SK-N-SH treated with all-trans-retinoic acid at 6 μM for 48 hours (cell line): ENCODE measurements around the gene NUP214.
"Not testable (repeated sequence)": the region's sequence is repeated elsewhere in the genome, so short reads cannot be mapped to it uniquely, and the experiment has no call there.

Source experiments
- ATAC-seq: fragments of 200-7000 bp; cut with Tn5 transposase; 3 replicates; pipeline ENCODE4 v1.9.1; 2020; ENCODE audit warnings: mild to moderate bottlenecking, moderate library complexity
- ARNTL ChIP-seq: fragments of 450-650 bp; formaldehyde crosslinking; IDR thresholded peaks from 2 replicates; pipeline ENCODE4 v1.5.0; 2020; ENCODE audit warnings: low read depth, mild to moderate bottlenecking, moderate library complexity, borderline replicate concordance
- BACH2 ChIP-seq: fragments of 250-450 bp; sonication (Bioruptor Pico); IDR thresholded peaks from 2 replicates; pipeline ENCODE4 v1.9.0; 2021; ENCODE audit warnings: mild to moderate bottlenecking, borderline replicate concordance
- CREB5 ChIP-seq: fragments of 250-450 bp; sonication (Bioruptor Pico); IDR thresholded peaks from 2 replicates; pipeline ENCODE4 v1.5.1; 2020; ENCODE audit warnings: low read depth, mild to moderate bottlenecking, moderate library complexity
- CSRNP3 ChIP-seq: fragments of 250-450 bp; sonication (Bioruptor Pico); IDR thresholded peaks from 2 replicates; pipeline ENCODE4 v1.5.1; 2021; ENCODE audit warnings: mild to moderate bottlenecking, moderate library complexity
- ESRRG ChIP-seq: fragments of 250-450 bp; sonication (Bioruptor Pico); IDR thresholded peaks from 2 replicates; pipeline ENCODE4 v1.6.1; 2021; ENCODE audit warnings: mild to moderate bottlenecking
- GLIS3 ChIP-seq: fragments of 250-450 bp; sonication (Bioruptor Pico); IDR thresholded peaks from 2 replicates; pipeline ENCODE4 v1.5.0; 2020; ENCODE audit warnings: mild to moderate bottlenecking, moderate library complexity
- ISL1 ChIP-seq: fragments of 250-450 bp; sonication (Bioruptor Pico); IDR thresholded peaks from 2 replicates; pipeline ENCODE4 v2.1.2; 2022; ENCODE audit warnings: mild to moderate bottlenecking, moderate library complexity
- OSR1 ChIP-seq: fragments of 250-450 bp; sonication (Bioruptor Pico); IDR thresholded peaks from 2 replicates; pipeline ENCODE4 v1.8.0; 2022; ENCODE audit warnings: moderate library complexity, mild to moderate bottlenecking, inconsistent platforms
- PPARA ChIP-seq: fragments of 250-450 bp; sonication (Bioruptor Pico); IDR thresholded peaks from 2 replicates; pipeline ENCODE4 v1.5.0; 2020; ENCODE audit warnings: mild to moderate bottlenecking, borderline replicate concordance
- RARB ChIP-seq: fragments of 250-450 bp; sonication (Bioruptor Pico); IDR thresholded peaks from 2 replicates; pipeline ENCODE4 v1.8.0; 2021; ENCODE audit warnings: mild to moderate bottlenecking, moderate library complexity
- SNAI2 ChIP-seq: fragments of 250-450 bp; sonication (Bioruptor Pico); IDR thresholded peaks from 2 replicates; pipeline ENCODE4 v1.5.0; 2020; ENCODE audit warnings: mild to moderate bottlenecking, moderate library complexity
- TCF4 ChIP-seq: fragments of 250-450 bp; sonication (Bioruptor Pico); IDR thresholded peaks from 2 replicates; pipeline ENCODE4 v1.8.0; 2021; ENCODE audit warnings: mild to moderate bottlenecking, moderate library complexity, borderline replicate concordance
- TOX ChIP-seq: fragments of 250-450 bp; sonication (Bioruptor Pico); IDR thresholded peaks from 2 replicates; pipeline ENCODE4 v1.8.0; 2021; ENCODE audit warnings: mild to moderate bottlenecking, moderate library complexity, borderline replicate concordance
- TSHZ2 ChIP-seq: fragments of 250-450 bp; sonication (Bioruptor Pico); IDR thresholded peaks from 2 replicates; pipeline ENCODE4 v1.5.0; 2020; ENCODE audit warnings: mild to moderate bottlenecking, moderate library complexity
- ZC3H10 ChIP-seq: fragments of 250-450 bp; sonication (Bioruptor Pico); IDR thresholded peaks from 2 replicates; pipeline ENCODE4 v1.5.1; 2021; ENCODE audit warnings: mild to moderate bottlenecking, moderate library complexity
- ZFP30 ChIP-seq: fragments of 450-650 bp; formaldehyde crosslinking; IDR thresholded peaks from 2 replicates; pipeline ENCODE4 v1.5.0; 2022; ENCODE audit warnings: mild to moderate bottlenecking, moderate library complexity
- ZNF565 ChIP-seq: fragments of 450-650 bp; formaldehyde crosslinking; conservative IDR thresholded peaks from 2 replicates; pipeline ENCODE4 v1.5.0; 2020; ENCODE audit warnings: low read depth, mild to moderate bottlenecking, moderate library complexity
- ZNF70 ChIP-seq: fragments of 450-650 bp; formaldehyde crosslinking; IDR thresholded peaks from 2 replicates; pipeline ENCODE4 v1.5.0; 2020; ENCODE audit warnings: mild to moderate bottlenecking, moderate library complexity
- ZNF8 ChIP-seq: fragments of 450-650 bp; formaldehyde crosslinking; IDR thresholded peaks from 2 replicates; pipeline ENCODE4 v1.5.0; 2020; ENCODE audit warnings: mild to moderate bottlenecking, moderate library complexity
- TF ChIP-seq, protein P1 (sequence below): fragments of 250-450 bp; sonication (Bioruptor Pico); IDR thresholded peaks from 2 replicates; pipeline ENCODE4 v1.8.0; 2021; ENCODE audit warnings: low read depth, mild to moderate bottlenecking, moderate library complexity, borderline replicate concordance
- TF ChIP-seq, protein P2 (sequence below): fragments of 250-450 bp; sonication (Bioruptor Pico); IDR thresholded peaks from 2 replicates; pipeline ENCODE4 v1.8.0; 2020; ENCODE audit warnings: mild to moderate bottlenecking, moderate library complexity, borderline replicate concordance

NUP214 gene

DNA sequence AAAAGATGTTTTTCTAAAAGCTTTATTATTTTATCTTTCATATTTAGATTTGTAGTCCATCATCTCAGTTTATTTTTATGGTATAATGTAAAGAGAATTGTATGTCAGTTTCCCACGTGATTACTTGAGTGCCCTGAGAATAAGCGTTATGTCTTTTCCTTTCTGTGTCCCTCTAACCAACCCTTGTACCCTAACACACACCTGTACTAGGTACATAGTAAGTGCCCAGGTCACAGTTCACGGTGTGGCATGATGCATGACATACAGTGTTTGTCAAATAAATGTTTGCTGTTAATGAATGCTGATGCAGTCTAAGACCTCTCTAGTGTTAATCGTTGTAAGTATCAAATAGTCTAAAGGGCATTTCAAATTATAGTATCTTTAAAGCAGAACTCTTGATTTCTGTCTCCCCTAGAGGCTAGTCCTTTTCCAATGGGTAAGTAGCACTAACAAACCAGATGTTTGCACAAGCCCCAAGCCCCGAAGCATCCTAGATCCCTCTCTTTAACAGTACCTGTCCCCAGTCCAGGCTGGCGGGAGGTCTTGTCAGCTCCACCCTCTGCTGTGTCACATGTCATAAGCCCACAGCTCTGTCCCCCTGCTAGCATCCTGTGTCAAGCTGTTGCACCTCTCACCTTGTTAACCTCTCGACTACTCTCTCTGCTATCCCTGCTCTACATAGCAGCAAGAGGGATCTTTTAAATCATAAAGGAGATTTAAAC lies 23.7 kb downstream of the NUP214 start:
- no peak for TF ChIP-seq ISL1 (CRISPR knock-in tag)
- TF ChIP-seq BACH2 (CRISPR knock-in tag) = no peak
- no peak for TF ChIP-seq ZNF565 (CRISPR knock-in tag)
- no peak for ATAC-seq

GRCh38 chr9:131149688-131150053 lies 24.3 kb downstream of the NUP214 start:
- no peak for ATAC-seq
- TF ChIP-seq ZNF70 = no peak
- no peak for TF ChIP-seq TSHZ2 (CRISPR knock-in tag)
- TF ChIP-seq, protein P1, sequence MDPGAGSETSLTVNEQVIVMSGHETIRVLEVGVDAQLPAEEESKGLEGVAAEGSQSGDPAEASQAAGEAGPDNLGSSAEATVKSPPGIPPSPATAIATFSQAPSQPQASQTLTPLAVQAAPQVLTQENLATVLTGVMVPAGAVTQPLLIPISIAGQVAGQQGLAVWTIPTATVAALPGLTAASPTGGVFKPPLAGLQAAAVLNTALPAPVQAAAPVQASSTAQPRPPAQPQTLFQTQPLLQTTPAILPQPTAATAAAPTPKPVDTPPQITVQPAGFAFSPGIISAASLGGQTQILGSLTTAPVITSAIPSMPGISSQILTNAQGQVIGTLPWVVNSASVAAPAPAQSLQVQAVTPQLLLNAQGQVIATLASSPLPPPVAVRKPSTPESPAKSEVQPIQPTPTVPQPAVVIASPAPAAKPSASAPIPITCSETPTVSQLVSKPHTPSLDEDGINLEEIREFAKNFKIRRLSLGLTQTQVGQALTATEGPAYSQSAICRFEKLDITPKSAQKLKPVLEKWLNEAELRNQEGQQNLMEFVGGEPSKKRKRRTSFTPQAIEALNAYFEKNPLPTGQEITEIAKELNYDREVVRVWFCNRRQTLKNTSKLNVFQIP = no peak
- TF ChIP-seq, protein P2, sequence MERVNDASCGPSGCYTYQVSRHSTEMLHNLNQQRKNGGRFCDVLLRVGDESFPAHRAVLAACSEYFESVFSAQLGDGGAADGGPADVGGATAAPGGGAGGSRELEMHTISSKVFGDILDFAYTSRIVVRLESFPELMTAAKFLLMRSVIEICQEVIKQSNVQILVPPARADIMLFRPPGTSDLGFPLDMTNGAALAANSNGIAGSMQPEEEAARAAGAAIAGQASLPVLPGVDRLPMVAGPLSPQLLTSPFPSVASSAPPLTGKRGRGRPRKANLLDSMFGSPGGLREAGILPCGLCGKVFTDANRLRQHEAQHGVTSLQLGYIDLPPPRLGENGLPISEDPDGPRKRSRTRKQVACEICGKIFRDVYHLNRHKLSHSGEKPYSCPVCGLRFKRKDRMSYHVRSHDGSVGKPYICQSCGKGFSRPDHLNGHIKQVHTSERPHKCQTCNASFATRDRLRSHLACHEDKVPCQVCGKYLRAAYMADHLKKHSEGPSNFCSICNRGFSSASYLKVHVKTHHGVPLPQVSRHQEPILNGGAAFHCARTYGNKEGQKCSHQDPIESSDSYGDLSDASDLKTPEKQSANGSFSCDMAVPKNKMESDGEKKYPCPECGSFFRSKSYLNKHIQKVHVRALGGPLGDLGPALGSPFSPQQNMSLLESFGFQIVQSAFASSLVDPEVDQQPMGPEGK = no peak

DNA sequence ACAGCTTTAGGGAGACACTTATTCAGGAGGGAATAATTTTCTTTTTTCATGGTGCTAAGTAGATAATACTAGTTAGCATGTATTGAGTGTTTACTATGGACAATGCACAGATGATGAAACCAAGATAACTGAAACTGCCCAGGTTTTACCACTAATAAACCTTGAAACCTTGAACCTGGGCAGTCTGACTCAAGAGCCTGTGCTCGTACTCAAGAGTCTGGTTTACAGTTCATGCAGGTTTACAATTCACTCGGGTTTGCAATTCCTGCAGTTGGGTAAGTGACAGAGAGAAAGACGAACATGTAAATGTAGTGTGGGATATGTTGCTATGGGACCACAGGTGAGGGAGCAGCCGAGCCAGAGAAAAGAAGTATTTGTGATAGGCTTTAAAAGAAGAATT lies 28.2 kb downstream of the NUP214 start:
- ATAC-seq = no peak
- TF ChIP-seq ZNF565 (CRISPR knock-in tag) (no peak), OSR1 (CRISPR knock-in tag) (no peak), ZFP30 (CRISPR knock-in tag) (no peak), PPARA (no peak), ARNTL (CRISPR knock-in tag) (no peak), TCF4 (CRISPR knock-in tag) (no peak), ZC3H10 (CRISPR knock-in tag) (no peak), CSRNP3 (CRISPR knock-in tag) (no peak), CREB5 (CRISPR knock-in tag) (no peak), GLIS3 (CRISPR knock-in tag) (no peak), ESRRG (no peak), TSHZ2 (CRISPR knock-in tag) (no peak), ZNF8 (CRISPR knock-in tag) (no peak), SNAI2 (no peak), ISL1 (CRISPR knock-in tag) (no peak), RARB (CRISPR knock-in tag) (no peak), TOX (CRISPR knock-in tag) (no peak), BACH2 (CRISPR knock-in tag) (no peak)
- TF ChIP-seq, protein P1 = no peak
- TF ChIP-seq, protein P2 = no peak

DNA sequence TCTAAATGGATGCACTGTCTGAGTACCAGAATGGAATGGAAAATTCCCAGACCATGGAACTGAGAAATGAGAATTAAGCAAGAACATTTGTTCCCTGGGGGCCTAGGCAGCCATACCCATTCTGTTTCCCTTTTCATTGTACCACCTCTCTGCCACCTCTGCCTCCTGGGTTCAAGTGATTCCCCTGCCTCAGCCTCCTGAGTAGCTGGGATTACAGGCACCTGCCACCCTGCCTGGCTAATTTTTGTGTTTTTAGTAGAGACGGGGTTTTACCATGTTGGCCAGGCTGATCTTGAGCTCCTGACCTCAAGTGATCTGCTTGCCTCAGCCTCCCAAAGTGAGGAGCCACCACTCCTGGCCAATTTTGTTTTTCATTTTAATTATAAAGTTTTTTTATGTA lies 33.3 kb downstream of the NUP214 start:
- not testable (repeated sequence) for ATAC-seq
